ENCODE measurements around the gene SMIM35. TPM values are rescaled to one million over a fixed set of nuclear protein-coding genes. Genes with fewer than 3 reads are reported as not detected.
A peak's percentile ranks its signal among the peaks of the same experiment; 100 is the strongest.
"Not testable (repeated sequence)": the region's sequence is repeated elsewhere in the genome, so short reads cannot be mapped to it uniquely, and the experiment has no call there.

SMIM35 gene
- total RNA-seq, 4 donors from 2014 or later: 0.47 TPM; not detected in 3

- ATAC-seq (ENCODE audit: low FRiP score) (no peak), DNase-seq (ENCODE audit: low spot score) (no peak)
- no peak for TF ChIP-seq CTCF (IDR thresholded peaks at IDR 0.05)
Measured at GRCh38 chr11:118065384-118065783, 21.4 kb downstream of the SMIM35 start.

DNA sequence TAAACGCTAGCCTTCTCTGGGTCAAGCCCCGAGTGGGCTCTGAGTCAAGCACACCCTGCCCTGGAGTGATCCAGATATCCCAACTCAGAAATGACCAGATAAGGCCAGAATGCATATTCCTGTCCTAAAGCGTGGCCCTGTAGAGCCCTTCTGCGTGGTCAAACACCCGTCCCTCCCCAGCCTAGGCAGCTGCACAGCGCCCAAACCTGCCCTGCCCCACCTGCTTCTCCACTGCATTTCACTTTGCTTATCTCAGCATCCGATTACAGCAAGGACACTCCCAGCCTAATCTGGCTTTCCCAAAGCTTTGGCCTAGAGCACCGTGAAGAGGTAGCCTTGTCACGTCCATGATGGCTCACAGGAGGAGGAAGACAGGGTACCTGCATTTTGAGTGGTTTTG is 21.8 kb downstream of the SMIM35 start:
- no peak for DNase-seq (ENCODE audit: low spot score)
- no peak for TF ChIP-seq CTCF (IDR thresholded peaks at IDR 0.05)
- no peak for ATAC-seq (ENCODE audit: low FRiP score)

DNA sequence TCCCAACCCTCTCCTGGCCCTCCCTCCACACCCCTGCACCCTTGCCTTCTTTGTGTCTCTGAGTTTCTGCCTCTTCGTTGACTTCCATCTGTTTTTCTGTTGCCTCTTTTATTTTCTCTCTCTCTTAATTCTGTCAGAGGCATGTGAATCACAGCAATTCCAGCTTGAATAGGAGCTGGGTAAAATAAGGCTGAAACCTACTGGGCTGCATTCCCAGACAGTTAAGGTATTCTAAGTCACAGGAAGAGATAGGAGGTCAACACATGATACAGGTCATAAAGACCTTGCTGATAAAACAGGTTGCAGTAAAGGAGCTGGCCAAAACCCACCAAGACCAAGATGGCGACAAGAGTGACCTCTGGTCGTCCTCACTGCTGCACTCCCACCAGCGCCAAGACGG is 24.1 kb downstream of the SMIM35 start:
- ATAC-seq (ENCODE audit: low FRiP score); DNase-seq (ENCODE audit: low spot score): not testable (repeated sequence)

GRCh38 chr11:118062181-118062580 is 24.6 kb downstream of the SMIM35 start:
- not testable (repeated sequence) for DNase-seq (ENCODE audit: low spot score); ATAC-seq (ENCODE audit: low FRiP score)

- ATAC-seq (ENCODE audit: low FRiP score) (no peak), DNase-seq (ENCODE audit: low spot score) (no peak)
- TF ChIP-seq CTCF (IDR thresholded peaks at IDR 0.05): no peak
Measured at GRCh38 chr11:118061586-118062125, 25.1 kb downstream of the SMIM35 start.

DNA sequence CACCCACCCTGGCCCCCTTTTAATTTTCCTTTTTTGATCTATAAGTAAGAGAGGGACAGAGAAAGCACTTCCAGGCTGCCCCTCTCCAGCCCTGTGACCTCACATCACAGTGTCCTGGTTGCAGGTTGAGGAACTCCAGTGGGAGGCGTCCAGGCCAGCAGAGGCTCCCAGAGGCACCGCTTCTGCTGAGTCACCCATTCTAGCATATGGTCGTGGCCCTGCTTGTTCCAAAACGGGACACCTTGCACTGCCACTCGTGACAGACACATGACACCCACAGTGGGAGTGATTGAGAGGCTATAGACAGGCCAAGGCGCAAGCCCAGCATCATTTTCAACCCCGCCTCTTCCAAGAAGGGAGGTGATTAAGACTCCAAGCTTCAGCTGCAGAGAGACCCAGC is 25.9 kb downstream of the SMIM35 start:
- TF ChIP-seq CTCF (IDR thresholded peaks at IDR 0.05): no peak
- ATAC-seq (ENCODE audit: low FRiP score) (no peak), DNase-seq (ENCODE audit: low spot score) (no peak)

- DNase-seq (ENCODE audit: low spot score) (no peak), ATAC-seq (ENCODE audit: low FRiP score) (peak; percentile 45)
- TF ChIP-seq CTCF (IDR thresholded peaks at IDR 0.05): no peak
Measured at GRCh38 chr11:118060081-118060661, 26.6 kb downstream of the SMIM35 start.

DNA sequence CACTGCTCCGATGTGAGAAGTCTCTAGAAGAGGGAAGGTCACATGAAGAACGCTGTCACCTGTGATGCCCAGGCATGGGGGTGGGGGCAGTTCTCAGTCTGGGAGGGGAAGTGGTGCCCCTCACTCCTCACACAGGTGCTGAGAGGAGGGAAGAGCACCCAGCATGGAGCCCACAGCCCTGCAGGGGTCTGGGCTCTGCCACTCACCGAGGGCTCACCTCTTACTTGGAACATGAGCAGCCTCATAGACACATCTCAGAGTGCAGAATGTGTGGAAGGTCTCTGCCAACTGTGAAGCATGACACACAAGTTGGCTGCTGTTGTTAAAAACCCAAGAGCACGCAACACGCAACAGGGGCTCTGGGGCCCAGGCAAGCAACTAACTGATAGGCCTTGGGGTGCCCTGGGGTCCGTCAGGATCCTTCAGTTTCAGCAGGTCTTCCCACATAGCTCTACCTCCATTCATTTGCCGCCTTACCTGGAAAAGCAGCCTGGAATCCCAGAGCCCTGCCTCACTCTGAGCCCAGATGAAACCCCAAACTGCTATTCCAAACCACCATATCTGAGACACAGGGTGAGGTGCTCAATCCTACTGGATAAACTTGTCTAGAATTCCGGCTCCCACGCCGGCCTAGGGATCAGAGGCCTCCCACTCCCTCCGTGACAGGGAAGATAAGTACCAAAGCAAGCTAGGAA is 27.4 kb downstream of the SMIM35 start:
- ATAC-seq (ENCODE audit: low FRiP score): peak; percentile 22
- no peak for TF ChIP-seq CTCF (IDR thresholded peaks at IDR 0.05)
- DNase-seq (ENCODE audit: low spot score): no peak

All from omental fat pad (tissue), 4 donors.